HEK293 (cell line): ENCODE measurements around the gene RGS14.

Experiments used
- CTCF ChIA-PET: fragments of 350-600 bp; formaldehyde crosslinking; extraction: SDS; loops from one replicate; lab custom pipeline; 2021; ENCODE audit warnings: antibody characterized with exemption; lab: Yijun Ruan, JAX
- POLR2A ChIA-PET: fragments of 300-600 bp; formaldehyde crosslinking; extraction: SDS; loops from one replicate; lab custom pipeline; 2020; ENCODE audit warnings: antibody characterized with exemption, inconsistent platforms; lab: Yijun Ruan, JAX
- H3K27ac ChIP-seq: fragments of 200-500 bp; sonication (Bioruptor generic); 2 replicates; pipeline ENCODE4 v1.5.1; 2014; ENCODE audit warnings: low read depth, low read length, control low read depth, inconsistent platforms; ENCODE audit errors: extremely low read depth
- H3K36me3 ChIP-seq, 2 experiments: fragments of 200-500 bp in 1 of 2; sonication (Bioruptor generic) in 1 of 2; 1 replicate in 1 of 2; 2 replicates in 1 of 2; pipeline ENCODE4 v1.5.1; 2014 to 2017; ENCODE audit warnings: inconsistent platforms in 2 of 2, low read length in 2 of 2; ENCODE audit not compliant: control insufficient read depth in 2 of 2, insufficient read depth in 1 of 2
- H3K4me1 ChIP-seq: fragments of 200-500 bp; sonication (Bioruptor generic); 2 replicates; pipeline ENCODE4 v1.5.1; 2014; ENCODE audit warnings: mild to moderate bottlenecking, low read length, inconsistent platforms; ENCODE audit not compliant: control insufficient read depth, insufficient read depth
- H3K4me3 ChIP-seq: 2 replicates; pipeline ENCODE4 v1.5.1; 2011; ENCODE audit warnings: low read depth, mild to moderate bottlenecking, control low read depth, low read length, moderate library complexity
- H3K9me3 ChIP-seq: fragments of 200-500 bp; sonication (Bioruptor generic); 2 replicates; pipeline ENCODE4 v1.5.1; 2014; ENCODE audit warnings: low read depth, low read length, inconsistent platforms; ENCODE audit not compliant: control insufficient read depth, insufficient read depth
- BCL11B ChIP-seq: fragments of 450-650 bp; formaldehyde crosslinking; IDR thresholded peaks from 2 replicates; pipeline ENCODE4 v1.5.1; 2016; ENCODE audit warnings: low read depth, missing biosample characterization, missing genetic modification characterization
- GLIS2 ChIP-seq: fragments of 450-650 bp; formaldehyde crosslinking; IDR thresholded peaks from 2 replicates; pipeline ENCODE4 v1.5.1; 2016; ENCODE audit warnings: missing biosample characterization, missing genetic modification characterization
- IKZF3 ChIP-seq: fragments of 450-650 bp; IDR thresholded peaks from 2 replicates; pipeline ENCODE4 v1.5.0; 2018; ENCODE audit warnings: missing biosample characterization, mild to moderate bottlenecking, missing genetic modification characterization, moderate library complexity
- INSM2 ChIP-seq: fragments of 450-650 bp; formaldehyde crosslinking; IDR thresholded peaks from 2 replicates; pipeline ENCODE4 v1.5.1; 2016; ENCODE audit warnings: missing biosample characterization, missing genetic modification characterization
- SP2 ChIP-seq: fragments of 450-650 bp; formaldehyde crosslinking; IDR thresholded peaks from 2 replicates; pipeline ENCODE4 v1.5.1; 2016; ENCODE audit warnings: missing biosample characterization, missing genetic modification characterization
- TCF7L2 ChIP-seq: IDR thresholded peaks from 2 replicates; pipeline ENCODE4 v1.6.1; 2011; ENCODE audit warnings: low read depth, mild to moderate bottlenecking, inconsistent platforms, low read length, moderate library complexity, borderline replicate concordance
- TRIM28 ChIP-seq: IDR thresholded peaks from 2 replicates; pipeline ENCODE4 v1.6.1; 2011; ENCODE audit warnings: low read length, control low read depth, borderline replicate concordance
- WT1 ChIP-seq: fragments of 450-650 bp; formaldehyde crosslinking; IDR thresholded peaks from 2 replicates; pipeline ENCODE4 v1.5.1; 2016; ENCODE audit warnings: missing biosample characterization, missing genetic modification characterization
- ZNF132 ChIP-seq: fragments of 450-650 bp; formaldehyde crosslinking; IDR thresholded peaks from 2 replicates; pipeline ENCODE4 v1.5.1; 2017; ENCODE audit warnings: missing biosample characterization, missing genetic modification characterization, borderline replicate concordance
- ZNF239 ChIP-seq: fragments of 450-650 bp; formaldehyde crosslinking; IDR thresholded peaks from 2 replicates; pipeline ENCODE4 v1.5.1; 2016; ENCODE audit warnings: missing biosample characterization, missing genetic modification characterization
- ZNF302 ChIP-seq: fragments of 450-650 bp; formaldehyde crosslinking; IDR thresholded peaks from 2 replicates; pipeline ENCODE4 v1.5.1; 2016; ENCODE audit warnings: missing biosample characterization, missing genetic modification characterization, low read depth
- ZNF324 ChIP-seq: fragments of 450-650 bp; formaldehyde crosslinking; IDR thresholded peaks from 2 replicates; pipeline ENCODE4 v1.5.1; 2016; ENCODE audit warnings: missing biosample characterization, missing genetic modification characterization
- ZNF335 ChIP-seq: fragments of 450-650 bp; formaldehyde crosslinking; conservative IDR thresholded peaks from 2 replicates; pipeline ENCODE4 v1.5.1; 2016; ENCODE audit warnings: missing biosample characterization, missing genetic modification characterization
- ZNF518A ChIP-seq: fragments of 450-650 bp; formaldehyde crosslinking; conservative IDR thresholded peaks from 2 replicates; pipeline ENCODE4 v1.5.1; 2016; ENCODE audit warnings: low read depth, missing biosample characterization, missing genetic modification characterization
- ZNF561 ChIP-seq: fragments of 450-650 bp; IDR thresholded peaks from 2 replicates; pipeline ENCODE4 v1.5.1; 2018; ENCODE audit warnings: missing biosample characterization, missing genetic modification characterization, borderline replicate concordance
- ZNF629 ChIP-seq: fragments of 450-650 bp; formaldehyde crosslinking; IDR thresholded peaks from 2 replicates; pipeline ENCODE4 v1.5.1; 2017; ENCODE audit warnings: missing biosample characterization, missing genetic modification characterization
- ZNF654 ChIP-seq: fragments of 450-650 bp; formaldehyde crosslinking; IDR thresholded peaks from 2 replicates; pipeline ENCODE4 v1.5.1; 2016; ENCODE audit warnings: low read depth, missing biosample characterization, missing genetic modification characterization
- ZNF704 ChIP-seq: fragments of 450-650 bp; formaldehyde crosslinking; IDR thresholded peaks from 2 replicates; pipeline ENCODE4 v1.5.1; 2016; ENCODE audit warnings: missing biosample characterization, missing genetic modification characterization
- ZNF768 ChIP-seq: fragments of 450-650 bp; formaldehyde crosslinking; IDR thresholded peaks from 2 replicates; pipeline ENCODE4 v1.5.1; 2018; ENCODE audit warnings: missing biosample characterization, mild to moderate bottlenecking, missing genetic modification characterization
- ZNF777 ChIP-seq: fragments of 450-650 bp; formaldehyde crosslinking; IDR thresholded peaks from 2 replicates; pipeline ENCODE4 v1.5.1; 2017; ENCODE audit warnings: missing biosample characterization, missing genetic modification characterization, borderline replicate concordance
- ZSCAN18 ChIP-seq: fragments of 450-650 bp; formaldehyde crosslinking; IDR thresholded peaks from 2 replicates; pipeline ENCODE4 v1.5.1; 2016; ENCODE audit warnings: missing biosample characterization, missing genetic modification characterization

The RGS14 gene

GRCh38 chr5:177390363-177391300, 32.9 kb downstream of the RGS14 start (continued):
- TF ChIP-seq TCF7L2: no peak
- TF ChIP-seq ZNF768 (tag by site-specific recombination): peak; percentile 95; the same call in 1 of the 2 replicates
- TF ChIP-seq ZNF777: no peak
- TF ChIP-seq GLIS2 (tag by site-specific recombination): no peak
- TF ChIP-seq ZNF324 (tag by site-specific recombination): 0 out of 2 replicates have a peak, but pooled peaks have one; percentile 23
- TF ChIP-seq WT1 (tag by site-specific recombination): no peak
- TF ChIP-seq ZSCAN18: no peak
- no peak for TF ChIP-seq ZNF561 (tag by site-specific recombination)
- TF ChIP-seq ZNF704 (tag by site-specific recombination): no peak
- no peak for TF ChIP-seq ZNF132 (tag by site-specific recombination)
- peak; percentile 79 for TF ChIP-seq ZNF654 (tag by site-specific recombination)
- TF ChIP-seq ZNF629 (tag by site-specific recombination): peak; percentile 42

GRCh38 chr5:177392765-177393164, 35.0 kb downstream of the RGS14 start:
- TF ChIP-seq ZNF302: no peak
- H3K27ac ChIP-seq: no peak overlapping the region
- no peaks in the 10 kb centered on the region for H3K9me3 ChIP-seq
- H3K4me3 ChIP-seq: no peak overlapping the region
- H3K36me3 ChIP-seq: no peaks in the 10 kb centered on the region
- CTCF ChIA-PET: interaction anchor here (0.8 to 6.8 kb wide), 6 partner anchors 9 to 281 kb away, joined by 3 to 88 read pairs (median 8); partner anchors contain the start of gene SLC34A1
- H3K4me1 ChIP-seq: no peaks in the 10 kb centered on the region
- POLR2A ChIA-PET: interaction anchor here (1.2 to 4.4 kb wide), 2 partner anchors 10 to 53 kb away, joined by 3 to 20 read pairs; no protein-coding TSS in a partner anchor

- no peak overlapping the region for H3K4me3 ChIP-seq
- H3K4me1 ChIP-seq: no peaks in the 10 kb centered on the region
- no peaks in the 10 kb centered on the region for H3K9me3 ChIP-seq
- ChIA-PET CTCF (interaction anchor here (0.8 to 6.8 kb wide), 5 partner anchors 10 to 281 kb away, joined by 3 to 88 read pairs (median 9); partner anchors contain the start of gene SLC34A1), POLR2A (interaction anchor here (1.2 to 4.4 kb wide), 2 partner anchors 10 to 52 kb away, joined by 3 to 20 read pairs; no protein-coding TSS in a partner anchor)
- no peak overlapping the region for H3K27ac ChIP-seq
- H3K36me3 ChIP-seq: no peaks in the 10 kb centered on the region
- TF ChIP-seq ZNF518A (no peak), SP2 (tag by site-specific recombination) (no peak), TRIM28 (no peak), ZNF704 (tag by site-specific recombination) (no peak), ZNF335 (tag by site-specific recombination) (no peak), INSM2 (tag by site-specific recombination) (no peak), BCL11B (no peak), ZNF239 (tag by site-specific recombination) (no peak), IKZF3 (tag by site-specific recombination) (no peak)
Observed at GRCh38 chr5:177393206-177393765, 35.6 kb downstream of the RGS14 start.
